Measurements from ENCODE around the gene M1AP. TPM values are rescaled to one million over a fixed set of nuclear protein-coding genes. Genes with fewer than 3 reads are reported as not detected.
A peak's percentile ranks its signal among the peaks of the same experiment; 100 is the strongest.

The M1AP gene
- total and polyA plus RNA-seq, 2 donors from 2014 or later, result 0.49 to 3.4 TPM

DNA sequence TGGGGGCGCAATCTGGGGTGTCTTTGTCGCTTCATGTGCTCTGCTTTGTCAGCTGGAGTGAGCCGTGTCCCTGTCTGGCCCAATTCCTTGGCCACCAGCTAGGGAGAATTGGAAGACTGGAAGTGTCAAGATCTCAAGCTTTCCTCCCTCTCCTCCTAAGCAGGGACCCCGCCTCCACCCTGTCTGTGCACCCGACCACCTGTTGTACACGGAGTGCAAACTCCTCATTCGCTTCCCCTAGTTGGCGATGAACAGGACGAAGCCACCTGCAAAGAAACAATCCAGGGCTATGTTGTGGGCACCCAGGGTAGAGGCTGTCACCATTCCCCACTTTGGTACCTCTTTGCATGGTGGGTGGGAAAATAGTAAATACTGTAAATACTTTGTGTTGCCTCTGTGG lies 120.4 kb downstream of the M1AP start:
- Histone ChIP-seq H3K27ac (ENCODE audit: low read depth in 2 of 2, low read length in 2 of 2) (no peak overlapping the region), H3K4me1 (ENCODE audit: control insufficient read depth in 2 of 3, insufficient read depth in 2 of 3, low read depth in 1 of 3, low read length in 3 of 3) (peaks cover 4 to 16% (median 7%) of the 10 kb centered on the region in 3 donors), H3K4me3 (ENCODE audit: low read length in 3 of 3) (no peak overlapping the region), H3K27me3 (ENCODE audit: control insufficient read depth, insufficient read depth, low read length) (no peaks in the 10 kb centered on the region), H3K9me3 (ENCODE audit: control insufficient read depth in 2 of 3, insufficient read depth in 1 of 3, low read length in 3 of 3) (no peaks in the 10 kb centered on the region), H3K9ac (ENCODE audit: low read length in 3 of 3) (no peak overlapping the region), H3K36me3 (ENCODE audit: control insufficient read depth in 2 of 3, insufficient read depth in 3 of 3, low read length in 3 of 3) (peaks cover 0 to 30% (median 15%) of the 10 kb centered on the region in 3 donors)
- TF ChIP-seq, protein P1, sequence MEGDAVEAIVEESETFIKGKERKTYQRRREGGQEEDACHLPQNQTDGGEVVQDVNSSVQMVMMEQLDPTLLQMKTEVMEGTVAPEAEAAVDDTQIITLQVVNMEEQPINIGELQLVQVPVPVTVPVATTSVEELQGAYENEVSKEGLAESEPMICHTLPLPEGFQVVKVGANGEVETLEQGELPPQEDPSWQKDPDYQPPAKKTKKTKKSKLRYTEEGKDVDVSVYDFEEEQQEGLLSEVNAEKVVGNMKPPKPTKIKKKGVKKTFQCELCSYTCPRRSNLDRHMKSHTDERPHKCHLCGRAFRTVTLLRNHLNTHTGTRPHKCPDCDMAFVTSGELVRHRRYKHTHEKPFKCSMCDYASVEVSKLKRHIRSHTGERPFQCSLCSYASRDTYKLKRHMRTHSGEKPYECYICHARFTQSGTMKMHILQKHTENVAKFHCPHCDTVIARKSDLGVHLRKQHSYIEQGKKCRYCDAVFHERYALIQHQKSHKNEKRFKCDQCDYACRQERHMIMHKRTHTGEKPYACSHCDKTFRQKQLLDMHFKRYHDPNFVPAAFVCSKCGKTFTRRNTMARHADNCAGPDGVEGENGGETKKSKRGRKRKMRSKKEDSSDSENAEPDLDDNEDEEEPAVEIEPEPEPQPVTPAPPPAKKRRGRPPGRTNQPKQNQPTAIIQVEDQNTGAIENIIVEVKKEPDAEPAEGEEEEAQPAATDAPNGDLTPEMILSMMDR (IDR thresholded peaks at IDR 0.05; ENCODE audit: borderline replicate concordance, extremely low read depth, insufficient read depth), result no peak
- DNase-seq, result no peak
- no peak for FAIRE-seq
- intact Hi-C loops (cut with DNase I), result no loop called here

DNA sequence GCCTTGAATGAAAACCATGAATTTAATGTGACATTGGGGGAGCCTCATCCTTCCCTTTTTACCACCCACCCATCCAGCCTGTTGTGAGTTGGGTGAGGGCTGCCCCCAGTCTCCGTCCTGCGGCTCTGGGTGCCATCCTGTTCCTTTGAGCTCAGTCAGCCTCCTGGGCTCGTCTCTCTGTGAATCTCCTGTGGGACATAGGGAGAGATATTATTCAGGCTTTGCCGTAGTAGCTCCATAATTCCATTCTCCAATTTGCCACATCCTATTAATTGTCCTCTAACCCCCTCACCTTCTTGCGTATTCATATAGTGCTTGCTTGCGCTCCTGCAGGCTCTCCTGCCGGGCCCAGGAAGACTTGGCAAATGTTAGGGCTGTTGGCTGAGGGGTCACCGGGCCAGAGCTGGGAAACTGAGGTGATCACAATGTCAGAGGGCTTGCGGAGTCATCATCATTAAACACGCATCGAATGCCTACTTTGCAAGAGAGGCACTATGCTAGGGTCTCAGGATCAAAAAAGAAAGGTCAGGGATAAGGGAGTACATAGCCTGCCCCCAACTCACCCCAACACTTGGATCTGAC lies 121.4 kb downstream of the M1AP start:
- Histone ChIP-seq H3K27me3 (ENCODE audit: control insufficient read depth, insufficient read depth, low read length) (no peaks in the 10 kb centered on the region), H3K9me3 (ENCODE audit: control insufficient read depth in 2 of 3, insufficient read depth in 1 of 3, low read length in 3 of 3) (no peaks in the 10 kb centered on the region), H3K36me3 (ENCODE audit: control insufficient read depth in 2 of 3, insufficient read depth in 3 of 3, low read length in 3 of 3) (peaks cover 0 to 25% (median 15%) of the 10 kb centered on the region in 3 donors), H3K4me3 (ENCODE audit: low read length in 3 of 3) (no peak overlapping the region), H3K9ac (ENCODE audit: low read length in 3 of 3) (no peak overlapping the region), H3K27ac (ENCODE audit: low read depth in 2 of 2, low read length in 2 of 2) (no peak overlapping the region), H3K4me1 (ENCODE audit: control insufficient read depth in 2 of 3, insufficient read depth in 2 of 3, low read depth in 1 of 3, low read length in 3 of 3) (peaks cover 4 to 16% (median 7%) of the 10 kb centered on the region in 3 donors)
- intact Hi-C loops (cut with DNase I), result no loop called here
- FAIRE-seq, result no peak
- no peak for DNase-seq
- TF ChIP-seq, protein P1 (IDR thresholded peaks at IDR 0.05; ENCODE audit: borderline replicate concordance, extremely low read depth, insufficient read depth), result no peak

DNA sequence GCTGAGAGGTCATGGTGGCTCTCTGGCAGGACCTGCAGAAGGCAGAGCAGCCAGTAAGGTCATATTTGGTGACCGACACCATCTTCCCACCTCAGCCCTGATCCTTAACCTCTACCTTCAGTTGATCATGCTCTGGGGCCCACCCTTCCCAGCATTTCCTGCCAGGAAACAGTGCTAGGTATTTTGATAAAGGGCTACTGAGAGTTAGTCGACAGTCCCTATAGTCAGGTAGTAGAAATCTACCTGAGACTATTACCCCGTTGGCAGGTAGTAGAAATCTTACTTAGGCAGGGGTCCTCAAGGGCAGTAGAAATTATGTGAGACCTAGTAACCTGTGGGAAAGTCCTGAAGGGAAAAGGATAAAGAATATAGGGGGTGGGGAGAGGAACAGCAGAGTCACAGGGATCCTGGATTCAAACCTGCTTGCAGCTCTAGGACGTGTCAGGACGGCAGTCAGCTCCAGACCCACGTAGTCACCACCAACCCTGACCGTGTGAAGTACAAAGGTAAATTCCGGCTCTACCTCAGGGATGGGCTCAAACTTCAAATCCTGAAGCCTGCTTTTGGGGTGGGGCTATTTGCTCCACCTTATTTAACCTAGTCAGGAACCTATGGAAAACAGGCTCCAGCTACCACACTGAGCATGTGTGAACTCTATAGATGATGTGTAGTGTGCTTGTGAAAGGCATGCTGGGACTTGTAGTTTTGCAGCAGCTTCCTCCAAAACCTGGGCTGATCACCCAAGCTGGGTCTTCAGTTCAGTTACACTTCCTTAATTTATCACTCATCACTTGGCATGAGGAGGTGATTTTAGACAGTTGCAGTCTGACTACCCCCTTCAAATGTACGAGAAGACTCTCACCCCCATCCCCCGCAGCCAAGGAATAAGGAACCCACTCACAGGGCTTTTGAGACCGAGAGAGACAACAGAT lies 122.1 kb downstream of the M1AP start, which contains the start of gene DQX1:
DQX1 (minus strand) TSS at position 515 of the 932 bp plus-strand sequence; CDS start at position 13, 502 bp downstream.
- intact Hi-C loops (cut with DNase I), result no loop called here
- Histone ChIP-seq H3K4me3 (ENCODE audit: low read length in 3 of 3) (no peak within 1 kb of the TSS), H3K4me1 (ENCODE audit: control insufficient read depth in 2 of 3, insufficient read depth in 2 of 3, low read depth in 1 of 3, low read length in 3 of 3) (peaks cover 3 to 14% (median 4%) of the 10 kb centered on the region in 3 donors), H3K9ac (ENCODE audit: low read length in 3 of 3) (no peak within 1 kb of the TSS), H3K27ac (ENCODE audit: low read depth in 2 of 2, low read length in 2 of 2) (no peak within 1 kb of the TSS), H3K36me3 (ENCODE audit: control insufficient read depth in 2 of 3, insufficient read depth in 3 of 3, low read length in 3 of 3) (peaks cover 0 to 25% (median 15%) of the 10 kb centered on the region in 3 donors), H3K9me3 (ENCODE audit: control insufficient read depth in 2 of 3, insufficient read depth in 1 of 3, low read length in 3 of 3) (no peaks in the 10 kb centered on the region), H3K27me3 (ENCODE audit: control insufficient read depth, insufficient read depth, low read length) (no peaks in the 10 kb centered on the region)
- DNase-seq, result peak in 1 of 5 donors; percentile 25
- FAIRE-seq, result no peak
- TF ChIP-seq, protein P1 (IDR thresholded peaks at IDR 0.05; ENCODE audit: borderline replicate concordance, extremely low read depth, insufficient read depth), result no peak

Data from kidney (tissue), 14 donors.